Ectodermal cell (in vitro differentiated cells): ENCODE data around the gene ADAMTS13.

Experiments
- H3K27ac ChIP-seq: 2 replicates; pipeline ENCODE4 v1.7.0; 2013; ENCODE audit warnings: mild to moderate bottlenecking, low read depth, low read length; ENCODE audit not compliant: insufficient read depth, poor library complexity, severe bottlenecking
- H3K27me3 ChIP-seq: 2 replicates; pipeline ENCODE4 v1.7.0; 2013; ENCODE audit warnings: mild to moderate bottlenecking, low read length; ENCODE audit not compliant: insufficient read depth, control insufficient read depth, poor library complexity, severe bottlenecking
- H3K36me3 ChIP-seq: one replicate; pipeline ENCODE4 v1.7.0; 2013; ENCODE audit warnings: low read length; ENCODE audit not compliant: control insufficient read depth, insufficient read depth
- H3K4me1 ChIP-seq: one replicate; pipeline ENCODE4 v1.7.0; 2013; ENCODE audit warnings: low read length; ENCODE audit not compliant: control insufficient read depth, insufficient read depth
- H3K4me3 ChIP-seq: 2 replicates; pipeline ENCODE4 v1.7.0; 2013; ENCODE audit warnings: low read depth, low read length, control low read depth; ENCODE audit not compliant: insufficient read depth
- H3K9me3 ChIP-seq: 2 replicates; pipeline ENCODE4 v1.7.0; 2013; ENCODE audit warnings: mild to moderate bottlenecking, low read length, moderate library complexity; ENCODE audit not compliant: control insufficient read depth
- WGBS, 2 experiments: methylation state at CpG; one replicate each; pipeline ENCODE4 v1.1.7; 2013; ENCODE audit warnings: missing lambda C conversion rate in 2 of 2; 5-methylcytosine and 5-hydroxymethylcytosine counted together

ADAMTS13 gene

DNA sequence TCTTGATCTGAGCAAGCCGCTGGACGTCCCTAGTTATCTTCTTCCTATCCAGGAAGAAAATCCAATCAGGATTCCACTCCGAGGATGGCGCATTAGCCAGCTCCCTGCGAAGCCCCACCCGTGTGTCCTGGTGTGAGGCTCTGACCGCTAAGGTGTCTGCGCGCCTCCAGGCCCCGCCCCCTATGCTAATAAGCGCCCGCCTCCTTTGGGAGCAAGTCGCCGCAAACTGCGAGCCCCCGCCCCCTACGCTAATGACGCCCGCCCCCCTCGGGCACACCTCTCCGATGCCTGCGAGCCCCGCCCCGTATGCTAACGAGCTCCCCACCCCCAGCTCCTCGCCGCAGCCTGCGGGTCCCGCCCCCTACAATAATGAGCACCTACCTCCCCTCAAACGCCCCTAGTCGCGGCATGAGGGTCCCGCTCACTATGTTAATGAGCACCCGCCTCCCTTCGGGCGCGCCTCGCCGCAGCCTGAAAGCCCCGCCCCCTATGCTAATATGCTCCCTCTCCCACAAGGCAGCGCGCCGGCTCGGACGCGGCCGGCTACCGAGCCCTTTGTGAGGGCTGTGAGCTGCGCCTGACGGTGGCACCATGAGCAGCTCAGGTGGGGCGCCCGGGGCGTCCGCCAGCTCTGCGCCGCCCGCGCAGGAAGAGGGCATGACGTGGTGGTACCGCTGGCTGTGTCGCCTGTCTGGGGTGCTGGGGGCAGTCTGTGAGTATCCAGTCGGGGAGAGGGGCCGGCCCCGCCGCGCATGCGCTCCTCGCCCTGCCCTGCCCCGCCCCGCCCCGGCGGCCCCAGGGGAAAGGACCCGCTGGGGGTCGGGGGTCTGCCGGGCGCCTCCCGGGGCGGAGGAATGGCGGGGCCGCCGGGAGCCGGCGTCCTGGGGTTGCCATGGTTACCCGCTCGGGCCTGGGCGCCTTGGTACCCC lies 37.6 kb downstream of the ADAMTS13 start, which contains the start of gene CACFD1:
Gene CACFD1, plus strand, starts transcription at position 503 of the 929 bp plus-strand sequence. Its CDS starts 89 bp downstream, at position 592.
- Histone ChIP-seq H3K36me3 (no peaks in the 10 kb centered on the region), H3K4me1 (peaks cover 9% of the 10 kb centered on the region), H3K27me3 (no peaks in the 10 kb centered on the region), H3K4me3 (peak within 1 kb of the TSS; percentile 83), H3K27ac (peak within 1 kb of the TSS; percentile 95), H3K9me3 (no peaks in the 10 kb centered on the region)
- 0% methylated on average over 86 of the region's 86 CpGs for WGBS, 2 experiments

DNA sequence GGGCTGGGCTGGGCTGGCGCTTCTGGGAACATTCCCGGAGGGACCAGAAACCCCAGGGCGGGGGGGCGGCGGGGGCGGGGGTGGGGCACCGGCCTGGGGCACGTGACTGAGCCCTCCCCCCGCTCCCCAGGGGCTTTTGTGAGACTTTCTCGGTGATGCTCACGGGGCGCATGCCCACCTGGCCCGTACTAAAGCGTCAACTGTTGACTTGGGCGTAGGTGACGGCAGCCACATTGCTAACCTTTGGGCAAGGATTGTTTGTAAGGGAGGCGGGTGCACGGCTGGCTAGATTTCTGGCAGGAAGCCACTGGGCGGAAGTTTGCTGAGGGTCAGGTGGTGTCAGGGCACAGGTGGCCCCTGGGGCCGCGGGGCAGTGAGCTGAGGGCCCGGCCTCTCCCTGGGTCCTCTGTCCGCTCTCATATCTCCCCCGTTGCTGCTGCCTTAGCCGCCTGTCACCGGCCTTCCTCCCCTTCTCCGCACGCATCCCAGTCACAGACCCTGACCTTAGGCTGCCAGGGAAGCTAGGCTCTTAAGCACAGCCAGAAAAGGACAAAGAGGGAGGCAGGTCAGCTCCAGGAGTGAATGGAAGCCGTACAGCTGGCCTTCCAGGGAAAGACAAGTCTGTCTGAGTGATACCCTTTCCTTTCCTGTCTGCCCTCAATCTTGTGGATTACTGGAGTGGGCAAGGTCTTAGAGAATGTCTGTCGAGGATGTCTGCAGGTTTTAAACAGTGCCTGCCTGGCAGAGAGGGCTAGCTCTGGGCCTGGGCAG lies 38.4 kb downstream of the ADAMTS13 start:
- Histone ChIP-seq H3K4me3 (peak overlapping the region; percentile 83), H3K9me3 (no peaks in the 10 kb centered on the region), H3K27me3 (no peaks in the 10 kb centered on the region), H3K36me3 (no peaks in the 10 kb centered on the region), H3K4me1 (peaks cover 9% of the 10 kb centered on the region), H3K27ac (peak overlapping the region; percentile 95)
- 8 to 10% methylated on average over 30 of the region's 30 CpGs for WGBS, 2 experiments

DNA sequence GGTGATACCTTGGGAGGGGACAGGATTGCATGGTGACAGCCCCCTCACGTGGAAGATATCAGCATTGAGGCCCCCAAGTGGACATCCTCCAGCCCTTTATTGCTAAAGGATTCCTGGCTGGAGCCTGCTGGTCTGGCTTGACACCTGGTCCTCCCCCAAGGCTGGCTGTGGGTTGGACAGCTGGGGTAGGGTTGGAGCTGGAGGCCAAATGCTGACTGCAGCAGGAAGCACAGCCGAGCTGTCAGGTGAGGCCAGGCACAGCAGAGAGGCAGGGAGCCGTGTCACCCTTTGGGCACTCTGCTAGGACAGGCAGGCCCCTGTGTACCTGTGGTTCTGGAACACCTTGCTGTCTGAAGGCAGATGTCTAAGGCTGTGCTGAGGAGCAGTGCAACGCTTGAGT lies 39.8 kb downstream of the ADAMTS13 start:
- no peaks in the 10 kb centered on the region for H3K9me3 ChIP-seq
- H3K36me3 ChIP-seq, result no peaks in the 10 kb centered on the region
- no peaks in the 10 kb centered on the region for H3K27me3 ChIP-seq
- peaks cover 9% of the 10 kb centered on the region for H3K4me1 ChIP-seq
- no peak overlapping the region for H3K27ac ChIP-seq
- H3K4me3 ChIP-seq, result no peak overlapping the region
- whole genome bisulfite sequencing, 2 experiments, result 89 to 90% methylated on average over 4 of the region's 4 CpGs

DNA sequence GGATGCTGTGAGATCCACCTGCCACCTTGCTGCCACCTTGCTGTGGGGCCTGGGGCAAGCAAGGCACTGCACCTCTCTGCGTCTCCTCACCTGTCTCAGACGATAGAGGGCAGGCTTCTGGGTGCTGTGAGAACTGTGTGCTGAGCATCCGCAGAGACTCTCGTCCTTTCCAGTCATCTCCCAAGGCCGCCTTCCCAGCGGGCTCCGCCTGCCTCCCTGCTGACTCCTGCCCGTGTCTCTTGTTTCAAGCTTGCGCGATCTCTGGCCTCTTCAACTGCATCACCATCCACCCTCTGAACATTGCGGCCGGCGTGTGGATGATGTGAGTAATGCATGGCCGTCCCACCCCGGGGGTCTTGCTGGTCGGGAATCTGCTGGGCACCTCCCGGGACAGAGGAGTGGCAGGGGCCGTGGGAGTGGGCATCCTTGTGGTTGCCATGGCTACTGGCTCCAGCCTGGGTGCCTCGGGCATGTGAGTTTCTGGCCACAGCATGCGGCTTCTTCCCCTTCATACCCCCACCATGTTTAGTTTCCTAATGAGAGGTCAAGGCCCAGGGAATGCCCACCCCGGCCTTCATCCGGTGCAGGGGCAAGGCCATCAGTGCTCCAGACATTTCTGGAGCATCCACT lies 41.2 kb downstream of the ADAMTS13 start:
- Histone ChIP-seq H3K36me3 (no peaks in the 10 kb centered on the region), H3K27ac (no peak overlapping the region), H3K27me3 (no peaks in the 10 kb centered on the region), H3K4me1 (peaks cover 9% of the 10 kb centered on the region), H3K4me3 (no peak overlapping the region), H3K9me3 (no peaks in the 10 kb centered on the region)
- whole genome bisulfite sequencing, 2 experiments, result 88% methylated on average over 22 of the region's 22 CpGs

DNA sequence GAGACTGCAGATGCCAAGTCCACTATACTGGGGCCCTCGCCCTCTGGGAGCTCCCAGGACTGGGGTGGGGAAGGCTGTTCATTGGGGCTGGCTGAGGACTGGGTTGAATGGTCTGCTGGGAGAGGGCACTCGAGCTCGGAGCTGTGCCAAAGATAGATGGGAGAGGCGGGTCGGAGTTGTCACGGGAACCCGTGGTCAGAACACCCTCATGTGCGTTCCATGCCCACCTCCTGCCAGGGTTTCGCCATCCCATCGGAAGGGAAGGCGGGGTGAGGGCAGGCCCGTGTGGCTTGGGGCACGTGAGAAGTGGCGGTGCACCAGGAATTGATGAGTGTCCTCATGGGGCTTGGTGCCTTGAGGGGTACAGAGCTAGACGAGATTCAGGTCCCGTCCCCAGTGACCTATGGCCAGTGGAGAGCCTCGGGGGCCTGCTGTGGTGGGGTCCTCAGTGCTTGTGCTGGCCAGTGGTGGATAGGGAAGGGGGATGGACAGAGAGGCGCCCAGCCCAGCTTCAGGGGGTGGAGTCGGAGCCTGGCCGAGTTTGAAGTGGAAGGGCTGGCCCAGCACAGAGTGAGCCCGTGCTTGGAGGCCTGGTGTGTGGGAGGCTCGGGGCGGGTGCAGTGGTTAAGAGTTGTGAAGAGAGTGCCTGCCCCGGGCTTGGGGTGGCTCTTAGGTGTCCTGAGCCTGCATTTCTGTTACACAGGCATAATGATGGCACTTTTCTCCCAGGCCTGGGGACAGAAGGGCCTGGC lies 41.9 kb downstream of the ADAMTS13 start:
- no peak overlapping the region for H3K4me3 ChIP-seq
- 94 to 95% methylated on average over 24 of the region's 24 CpGs for WGBS, 2 experiments
- H3K27ac ChIP-seq, result no peak overlapping the region
- H3K27me3 ChIP-seq, result no peaks in the 10 kb centered on the region
- H3K4me1 ChIP-seq, result peaks cover 9% of the 10 kb centered on the region
- no peaks in the 10 kb centered on the region for H3K36me3 ChIP-seq
- no peaks in the 10 kb centered on the region for H3K9me3 ChIP-seq

DNA sequence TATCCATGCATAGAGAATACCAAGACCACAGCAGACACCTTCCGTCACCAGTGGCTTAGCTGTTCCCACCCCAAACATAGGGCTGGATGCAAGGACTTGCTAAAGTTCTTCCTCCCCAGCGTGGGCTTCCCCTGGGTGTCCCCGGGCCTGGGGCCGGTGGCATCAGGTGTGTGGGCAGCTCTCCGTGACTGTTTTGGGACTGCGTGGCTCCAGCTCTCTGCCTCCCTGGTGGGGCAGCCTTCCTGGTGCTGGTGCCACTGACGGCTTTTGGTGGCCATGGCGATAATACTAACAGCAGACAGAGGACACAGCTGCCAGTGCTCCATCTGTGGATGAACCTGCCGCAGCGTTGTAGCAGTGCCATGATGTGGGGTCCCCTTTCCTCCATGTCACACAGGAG lies 42.5 kb downstream of the ADAMTS13 start:
- peaks cover 9% of the 10 kb centered on the region for H3K4me1 ChIP-seq
- no peaks in the 10 kb centered on the region for H3K9me3 ChIP-seq
- H3K27me3 ChIP-seq, result no peaks in the 10 kb centered on the region
- H3K27ac ChIP-seq, result no peak overlapping the region
- H3K36me3 ChIP-seq, result no peaks in the 10 kb centered on the region
- H3K4me3 ChIP-seq, result no peak overlapping the region
- WGBS, 2 experiments, result 95 to 96% methylated on average over 10 of the region's 10 CpGs

DNA sequence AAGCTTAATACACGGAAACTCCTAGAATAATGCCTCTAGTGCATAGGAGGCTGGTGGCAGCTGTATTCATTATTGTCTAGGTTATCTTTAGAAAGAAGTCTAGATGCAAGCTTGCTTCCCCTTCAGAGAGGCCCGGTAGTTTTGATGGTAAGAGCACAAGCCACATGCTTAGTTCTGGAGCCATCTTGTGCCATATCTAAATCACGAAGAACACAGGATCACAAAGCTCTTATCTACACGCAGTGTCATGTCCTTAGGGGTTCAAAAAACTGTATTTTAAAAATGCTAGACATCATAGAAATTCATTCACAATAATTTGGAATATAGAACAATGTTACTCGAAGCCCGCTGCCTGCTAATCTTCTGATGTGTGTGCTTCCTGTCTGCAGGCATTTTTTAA lies 43.8 kb downstream of the ADAMTS13 start:
- WGBS, 2 experiments, result 96 to 98% methylated on average over 6 of the region's 6 CpGs

DNA sequence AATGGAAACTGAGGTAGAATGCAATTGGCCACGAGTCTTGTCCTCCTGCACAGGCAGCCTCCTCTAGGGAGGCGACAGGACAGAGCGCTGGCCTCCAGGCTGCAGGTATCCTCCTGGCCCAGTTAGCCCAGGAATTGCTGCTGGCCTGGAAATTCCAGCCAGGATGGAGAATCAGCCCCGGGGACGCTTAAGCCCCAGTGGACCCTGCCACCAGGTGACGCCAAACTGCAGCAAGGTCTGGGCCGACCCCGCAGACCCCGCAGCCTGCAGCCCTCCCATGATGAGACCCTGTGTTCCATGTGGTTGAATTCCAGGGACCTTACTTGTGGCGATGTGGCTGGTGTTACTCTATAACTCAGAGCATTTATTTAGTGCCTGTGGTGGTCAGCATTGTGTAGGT lies 44.9 kb downstream of the ADAMTS13 start:
- Histone ChIP-seq H3K27ac (no peak overlapping the region), H3K4me1 (no peaks in the 10 kb centered on the region), H3K36me3 (no peaks in the 10 kb centered on the region), H3K9me3 (no peaks in the 10 kb centered on the region), H3K4me3 (no peak overlapping the region), H3K27me3 (no peaks in the 10 kb centered on the region)
- WGBS, 2 experiments, result 88 to 90% methylated on average over 10 of the region's 10 CpGs

More for the DNA sequence above, 43.8 kb downstream of the ADAMTS13 start:
- Histone ChIP-seq H3K36me3 (no peaks in the 10 kb centered on the region), H3K4me1 (peaks cover 5% of the 10 kb centered on the region), H3K9me3 (no peaks in the 10 kb centered on the region), H3K27ac (no peak overlapping the region), H3K27me3 (no peaks in the 10 kb centered on the region), H3K4me3 (no peak overlapping the region)

DNA sequence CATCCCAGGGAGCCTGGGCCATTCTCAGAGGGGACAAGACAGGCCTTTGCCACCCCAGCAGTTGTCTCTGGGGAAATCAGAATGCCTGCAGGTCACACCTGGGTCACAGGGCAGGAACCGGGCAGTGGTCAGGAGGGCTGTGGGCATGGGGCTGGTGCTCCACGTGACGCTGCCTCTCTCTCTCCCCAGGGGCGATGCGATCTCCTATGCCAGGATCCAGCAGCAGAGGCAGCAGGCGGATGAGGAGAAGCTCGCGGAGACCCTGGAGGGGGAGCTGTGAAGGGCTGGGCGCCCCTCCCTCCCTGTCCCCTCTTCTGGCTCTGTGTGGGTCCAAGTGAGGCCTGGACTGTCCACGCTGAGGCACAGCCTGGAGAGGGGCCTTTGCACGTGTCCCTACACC lies 46.2 kb downstream of the ADAMTS13 start:
- Histone ChIP-seq H3K27me3 (no peaks in the 10 kb centered on the region), H3K9me3 (no peaks in the 10 kb centered on the region), H3K36me3 (no peaks in the 10 kb centered on the region), H3K27ac (no peak overlapping the region), H3K4me3 (no peak overlapping the region), H3K4me1 (no peaks in the 10 kb centered on the region)
- 93 to 94% methylated on average over 11 of the region's 11 CpGs for WGBS, 2 experiments
